Fibroblast of peridontal ligament (primary cell): Measurements from ENCODE around the gene LMX1B.

Source experiments
- DNase-seq: peaks from one replicate; pipeline ENCODE4 v3.0.0-alpha.2; 2010; ENCODE audit errors: extremely low read depth

Gene LMX1B

DNA sequence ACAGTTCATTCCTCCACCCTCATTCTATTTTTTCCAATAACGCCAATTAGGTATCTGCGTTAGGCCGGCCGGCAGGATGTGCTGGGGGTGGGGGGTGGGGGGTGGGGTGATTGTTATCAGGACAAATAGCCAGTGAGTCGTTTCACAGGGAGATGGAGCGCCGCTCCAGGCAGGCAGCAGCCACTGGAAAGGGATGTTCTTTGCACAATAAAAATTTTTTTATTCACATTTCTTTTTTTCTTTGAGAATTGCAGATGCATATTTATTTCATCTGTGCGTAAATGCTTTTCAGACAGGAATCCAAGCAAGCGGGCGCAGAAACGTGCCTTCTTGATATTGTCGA, 4.1 kb downstream of the LMX1B start:
- no peak for DNase-seq

DNA sequence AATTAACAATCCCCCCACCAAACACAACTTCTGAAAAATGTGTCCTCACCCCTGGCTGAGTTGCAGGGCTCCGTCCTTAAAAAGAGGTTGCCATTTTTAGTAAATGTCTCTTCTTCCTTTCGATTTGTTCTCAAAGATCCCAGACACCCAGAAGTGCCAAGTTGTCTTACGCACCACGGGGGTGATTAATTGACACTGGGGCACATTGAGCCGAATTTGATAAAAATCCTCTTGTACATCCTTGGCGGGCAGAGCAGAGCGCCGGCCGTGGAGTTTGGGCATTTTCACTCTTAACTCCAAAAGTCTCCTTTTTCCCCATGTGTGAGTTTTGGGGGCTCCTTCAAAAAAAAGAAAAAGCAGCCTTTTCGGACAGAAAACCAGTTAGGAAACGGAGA, 4.5 kb downstream of the LMX1B start:
- no peak for DNase-seq

DNA sequence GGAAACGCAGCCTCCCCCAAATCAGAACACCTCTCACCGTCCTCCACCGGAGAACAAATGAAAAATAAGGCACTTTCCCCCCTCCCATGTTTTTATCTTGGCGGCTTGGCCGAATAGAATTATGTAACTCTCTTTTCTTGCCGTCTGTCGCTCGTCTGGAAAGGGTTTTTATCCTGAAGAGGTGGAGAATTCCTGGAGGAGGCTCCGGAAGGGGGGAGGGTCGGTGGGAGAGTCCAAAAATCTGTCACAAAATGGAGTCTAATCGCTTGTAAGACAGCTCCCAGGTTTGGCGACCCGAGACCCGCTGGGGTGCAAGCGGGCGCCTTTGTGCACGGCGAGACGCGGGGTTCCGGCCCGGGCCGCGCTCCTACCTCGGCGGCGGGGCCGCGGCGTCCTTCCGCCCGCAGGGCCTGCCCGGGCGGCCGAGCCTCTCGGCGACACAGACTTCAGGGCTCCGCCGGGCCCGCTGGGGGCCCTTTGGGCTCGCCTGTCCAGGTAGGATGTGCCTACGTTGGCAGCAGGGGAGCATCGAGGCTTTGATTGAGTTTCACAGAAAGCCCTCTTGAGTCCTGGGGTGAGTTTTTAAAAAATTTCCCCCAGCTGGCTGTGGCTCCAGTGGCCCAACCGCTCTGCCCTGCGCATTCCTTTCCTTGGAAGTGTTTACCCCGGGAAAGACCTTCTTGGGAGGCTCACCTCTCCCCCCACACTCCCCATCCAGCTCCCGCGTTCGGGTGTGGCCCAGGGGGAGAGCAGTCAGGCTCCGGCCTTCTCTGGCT, 5.0 kb downstream of the LMX1B start:
- no peak for DNase-seq

DNA sequence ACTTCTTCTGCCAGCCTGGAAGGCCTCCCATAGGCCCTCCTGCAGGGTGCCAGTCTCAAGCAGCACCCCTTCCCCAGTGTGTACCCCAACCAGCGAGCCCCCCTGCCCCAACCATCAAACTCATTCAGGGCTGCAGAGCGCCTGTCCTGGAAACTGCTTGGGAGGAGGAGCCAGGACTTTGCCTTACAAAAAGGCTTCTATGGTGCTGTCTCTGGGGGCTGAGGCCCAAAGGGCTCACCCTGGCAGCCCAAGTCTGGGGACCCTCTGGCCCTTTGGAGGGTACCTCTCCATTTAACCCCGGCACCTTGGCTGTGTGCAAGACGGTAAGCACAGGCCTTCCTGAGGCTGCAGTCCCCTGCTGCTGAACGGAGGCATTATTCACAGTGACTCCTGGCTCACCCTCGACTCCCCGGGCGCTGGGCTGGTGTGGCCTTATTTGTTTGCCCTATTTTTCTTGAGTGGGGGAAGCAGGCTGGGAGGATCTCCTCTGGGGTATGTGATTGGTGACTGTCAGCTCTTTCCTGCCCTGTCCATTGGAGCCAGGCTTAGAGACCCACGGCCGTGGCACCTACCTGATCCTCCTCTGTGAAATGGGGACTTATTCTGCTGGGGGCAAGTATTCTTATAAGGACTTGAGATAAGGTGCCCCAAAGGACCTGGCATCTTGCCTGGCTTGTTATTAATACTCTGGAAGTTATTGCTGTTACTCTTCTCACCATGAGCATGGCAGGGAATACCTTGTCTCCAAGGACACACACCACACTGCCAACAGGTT, 5.8 kb downstream of the LMX1B start:
- no peak for DNase-seq

DNA sequence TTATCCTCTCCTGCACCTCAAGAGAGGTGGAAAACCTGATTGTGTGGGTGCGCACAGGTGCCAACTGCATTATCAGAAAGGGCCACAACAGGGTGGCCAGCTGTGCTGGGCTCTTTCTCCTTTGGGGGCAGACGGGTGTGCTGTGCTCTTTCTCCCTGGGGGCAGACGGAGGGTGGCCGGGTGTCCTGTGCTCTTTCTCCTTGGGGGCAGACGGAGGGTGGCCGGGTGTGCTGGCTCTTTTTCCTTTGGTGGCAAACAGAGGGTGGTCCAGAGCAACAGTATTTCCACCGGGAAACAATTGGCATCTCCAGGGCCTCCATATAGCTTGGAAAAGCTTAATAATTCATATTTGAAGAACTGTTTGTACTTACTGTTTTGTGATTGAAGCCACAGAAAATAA, 6.8 kb downstream of the LMX1B start:
- no peak for DNase-seq

DNA sequence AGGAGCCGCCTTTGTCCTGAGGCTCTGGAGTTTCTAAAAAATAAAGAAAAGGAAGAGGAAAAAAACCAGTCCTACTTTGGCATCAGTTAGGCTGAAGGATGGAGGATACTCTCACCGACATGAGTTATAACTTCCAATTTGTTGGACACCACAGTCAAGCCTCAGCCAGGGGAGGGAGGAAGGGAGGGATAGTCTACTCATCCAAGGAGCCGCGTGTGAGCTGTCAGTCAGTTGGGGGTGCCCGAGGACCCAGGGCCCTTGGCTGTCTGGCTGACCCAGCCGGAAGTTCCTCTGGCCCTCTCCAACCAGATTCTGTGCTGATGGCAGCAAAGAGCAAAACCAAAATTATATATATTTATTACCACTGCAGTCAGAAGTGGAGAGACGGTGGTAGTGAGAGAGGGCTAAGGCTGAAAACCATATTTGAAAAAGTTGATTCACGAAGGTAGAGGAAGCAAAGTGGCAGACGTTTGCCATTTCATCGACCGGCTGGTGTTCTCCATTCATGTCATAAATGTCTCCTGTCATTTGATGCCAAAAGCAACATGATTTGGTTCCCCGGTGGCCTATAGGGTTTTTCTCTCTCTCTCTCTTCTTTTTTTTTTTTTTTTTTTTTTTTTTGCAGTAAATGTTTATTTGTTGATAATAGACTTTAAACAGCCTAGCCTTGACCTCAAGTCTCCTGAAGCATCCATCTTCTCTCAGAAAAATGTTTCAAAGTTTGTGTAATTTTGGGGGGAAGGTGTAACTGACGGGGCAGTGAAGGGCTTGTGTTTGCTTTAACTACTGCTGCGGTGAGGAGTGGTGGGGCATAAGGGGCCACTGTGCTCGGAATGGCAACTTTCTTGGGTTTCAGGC, 7.6 kb downstream of the LMX1B start:
- DNase-seq: no peak

DNA sequence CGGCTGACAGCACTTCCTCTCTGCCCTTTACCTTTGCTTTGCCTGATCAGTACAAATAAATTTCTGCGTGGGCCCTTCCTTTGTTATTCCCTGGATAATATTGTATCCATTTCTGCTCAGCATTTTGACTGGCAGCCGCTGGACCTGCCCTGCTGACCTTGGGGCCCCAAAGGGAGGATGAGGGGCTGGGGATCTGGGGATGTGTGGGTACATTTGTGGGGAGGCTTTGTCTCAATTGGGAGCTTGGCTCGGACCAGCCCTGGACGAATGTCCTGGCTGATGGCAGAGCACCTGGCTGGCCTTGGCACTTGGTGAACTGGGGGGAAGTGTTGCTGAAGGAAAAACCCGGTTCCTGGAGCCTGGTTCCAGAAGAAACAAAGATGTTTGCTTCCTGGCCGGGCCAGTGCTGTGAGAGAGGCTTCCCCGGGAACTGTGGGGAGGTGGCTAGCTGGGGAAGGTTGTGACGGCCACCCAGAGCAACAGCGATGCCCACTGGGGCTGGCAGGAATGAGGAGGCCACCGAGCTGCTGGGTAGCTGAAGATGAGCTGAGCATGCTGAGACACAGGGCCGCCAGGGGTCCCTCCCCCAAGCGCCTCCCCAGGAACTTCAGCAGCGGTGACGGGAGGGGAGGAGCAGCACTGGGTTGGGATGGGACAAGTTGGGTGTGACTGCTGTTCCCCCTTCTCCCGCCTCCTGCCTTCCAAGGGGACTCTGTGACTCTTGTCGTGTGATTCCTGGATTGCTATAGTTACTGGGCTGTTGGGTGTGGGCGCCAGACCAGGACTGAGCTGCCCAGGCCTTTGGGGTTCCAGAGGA, 8.4 kb downstream of the LMX1B start:
- DNase-seq: no peak

DNA sequence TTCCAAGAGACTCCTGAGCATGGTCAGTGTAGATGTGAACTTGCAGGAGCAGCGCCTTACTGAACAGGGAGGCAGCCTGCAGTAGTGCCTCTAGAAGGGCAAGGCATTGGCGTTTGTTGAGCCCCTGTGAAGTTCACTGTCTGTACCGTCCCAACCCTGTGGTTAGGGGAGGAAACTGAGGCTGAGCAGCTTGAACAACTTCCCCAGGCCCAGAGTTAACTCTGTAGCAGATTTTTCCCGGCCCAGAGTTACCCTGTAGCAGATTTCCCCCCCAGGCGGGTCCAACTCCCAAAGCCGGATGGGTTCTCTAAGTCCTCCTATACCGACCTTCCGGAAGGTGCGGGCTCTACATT, 9.6 kb downstream of the LMX1B start:
- no peak for DNase-seq

DNA sequence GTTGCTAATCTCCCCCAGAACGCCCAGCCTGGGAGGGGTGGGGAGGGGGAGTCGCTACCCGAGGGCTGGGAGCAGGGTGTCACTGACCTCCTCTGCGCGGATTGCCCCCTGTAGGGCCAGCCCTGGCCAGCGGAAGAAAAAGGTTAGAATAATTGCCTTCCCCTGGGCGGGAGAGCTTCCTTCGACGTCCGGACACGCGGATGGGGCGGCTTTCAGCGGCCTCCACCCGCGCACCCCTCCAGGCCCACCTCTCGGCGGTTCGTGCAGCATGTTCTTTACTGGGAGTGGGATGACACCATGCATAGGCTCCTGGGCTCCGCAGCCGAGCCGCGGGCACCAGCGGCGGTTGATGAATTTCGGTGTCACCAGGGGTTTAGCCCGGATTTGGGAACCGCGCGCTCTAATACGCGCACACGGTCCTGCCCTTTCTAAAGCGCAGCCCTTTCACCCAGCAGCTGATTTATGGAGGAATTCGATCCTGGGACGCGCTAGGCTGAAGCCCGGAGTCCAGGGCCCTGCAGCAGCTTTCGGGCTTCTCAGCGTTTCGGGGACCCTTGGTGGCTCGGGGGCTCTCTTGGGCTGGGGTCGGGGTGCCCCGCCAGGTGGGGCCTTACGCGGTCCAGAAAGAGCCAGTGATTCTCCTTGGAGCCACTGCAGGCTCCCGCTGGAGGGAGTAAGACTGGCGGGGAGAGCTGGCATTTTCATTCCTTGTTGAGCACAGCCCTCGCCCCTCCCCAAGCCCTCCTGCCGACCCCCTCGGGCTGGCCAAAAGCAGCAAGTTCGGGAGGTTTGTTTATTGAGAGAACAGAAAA, 10.1 kb downstream of the LMX1B start:
- no peak for DNase-seq

DNA sequence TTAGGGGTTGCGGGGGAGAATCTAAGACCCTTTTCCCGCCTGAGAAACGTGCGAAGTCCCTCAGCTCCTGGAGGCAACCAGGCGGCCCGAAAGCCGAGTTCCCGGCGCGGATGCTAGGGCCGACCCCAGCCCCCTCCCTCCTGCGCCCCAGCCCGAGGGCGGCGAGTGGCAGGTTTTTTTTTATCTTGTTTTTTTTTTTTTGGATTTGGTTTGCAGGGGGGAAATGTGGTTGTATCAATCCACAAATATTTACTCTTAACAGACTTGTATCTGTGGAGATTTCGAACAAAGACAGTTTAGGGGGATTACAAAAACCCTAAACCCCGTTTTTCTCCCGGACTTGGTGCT, 10.7 kb downstream of the LMX1B start:
- no peak for DNase-seq

DNA sequence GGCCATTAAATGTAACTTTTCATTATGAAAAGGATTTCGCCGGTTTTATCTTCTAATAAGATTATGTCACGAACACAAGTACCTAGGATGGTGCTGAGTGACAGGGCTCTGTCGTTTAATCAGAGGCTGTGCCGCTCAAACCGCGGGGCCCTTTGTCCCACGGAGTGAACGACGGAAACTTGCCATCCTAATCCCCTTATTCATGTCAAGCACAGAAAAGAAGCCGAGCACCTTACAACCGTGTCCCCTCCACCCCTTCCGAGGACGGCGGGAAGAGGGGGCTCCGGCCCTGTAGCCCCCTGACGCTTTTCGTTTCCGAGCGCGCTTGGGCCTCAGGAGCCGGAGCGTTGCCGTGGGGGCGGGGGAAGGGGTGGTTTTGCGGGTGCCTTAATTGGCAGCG, 11.2 kb downstream of the LMX1B start:
- no peak for DNase-seq

DNA sequence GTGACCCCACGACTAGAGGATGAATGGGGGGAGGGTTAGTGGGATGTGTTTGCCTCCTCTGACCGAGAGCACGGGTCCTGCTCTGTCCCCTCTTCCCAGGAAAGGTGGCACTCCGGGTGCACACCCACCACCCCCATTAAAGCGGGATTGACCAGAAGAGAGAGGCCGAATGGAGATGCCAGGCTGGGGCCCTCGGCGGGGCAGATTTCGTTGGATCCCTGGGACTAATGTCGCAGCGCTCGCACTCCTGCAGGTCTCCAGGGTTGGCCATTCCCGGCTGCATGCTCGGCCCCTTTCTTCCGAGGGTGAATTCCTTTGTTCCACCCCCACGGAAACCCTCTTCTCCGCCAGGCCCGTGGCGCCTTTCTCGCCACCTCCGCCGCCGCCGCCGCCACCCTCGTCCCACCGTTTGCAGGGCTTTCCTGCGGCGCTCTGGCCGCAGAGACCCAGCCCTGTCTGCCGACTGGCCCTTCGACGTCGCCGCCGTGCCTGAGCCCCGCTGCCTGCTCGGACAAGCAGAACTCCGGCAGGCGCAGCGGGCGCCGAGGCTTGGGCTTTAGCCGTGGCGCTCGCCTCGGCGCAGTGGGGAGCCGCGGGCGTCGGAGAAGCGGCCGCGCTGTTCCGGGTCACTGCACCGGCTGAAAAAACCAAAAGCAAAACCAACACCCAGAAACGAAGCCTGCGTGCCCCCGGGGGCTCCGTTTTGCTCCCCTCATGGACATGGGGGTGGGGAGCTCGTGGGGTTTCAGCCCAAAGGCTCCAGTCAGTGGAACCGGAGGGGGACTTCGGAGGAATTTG, 11.8 kb downstream of the LMX1B start:
- no peak for DNase-seq

DNA sequence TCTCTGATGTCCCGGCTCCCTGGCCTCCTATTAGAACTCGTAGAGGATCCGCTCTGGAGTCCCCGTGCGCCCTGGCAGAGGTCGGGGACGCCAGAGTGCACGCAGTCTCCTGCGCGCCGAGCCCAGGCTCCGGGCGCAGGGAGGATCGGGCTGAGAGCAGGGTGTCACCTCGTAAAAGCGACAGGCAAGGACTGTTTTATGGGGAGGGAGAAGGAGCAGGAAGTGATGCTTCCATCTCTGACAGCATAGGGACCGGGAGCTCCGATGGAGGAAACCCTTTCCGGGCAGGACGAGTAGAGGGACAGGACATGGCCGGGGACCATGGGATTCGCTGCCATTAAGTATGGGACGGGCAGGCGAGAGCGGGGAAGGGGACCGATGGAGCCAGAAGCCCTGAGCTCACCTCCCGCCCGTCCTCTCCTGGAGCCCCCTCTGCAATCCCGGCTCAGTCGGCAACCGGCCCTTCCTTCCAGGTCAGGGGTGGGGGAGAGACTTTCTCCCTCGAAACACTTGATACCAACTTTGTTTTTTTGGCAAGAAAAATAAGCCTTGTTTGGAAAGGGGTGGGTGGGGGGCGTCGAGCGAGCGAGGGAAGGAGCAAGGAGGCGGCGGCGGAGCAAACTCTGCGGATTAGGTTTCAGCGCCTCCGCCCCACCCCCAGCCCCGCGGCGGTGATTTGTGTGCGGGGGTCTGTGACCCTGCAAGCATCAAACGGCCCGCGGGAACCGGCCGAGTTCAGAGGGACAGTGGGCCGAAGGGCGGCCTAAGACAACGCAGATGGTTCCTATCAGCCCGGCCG, 12.6 kb downstream of the LMX1B start:
- no peak for DNase-seq

DNA sequence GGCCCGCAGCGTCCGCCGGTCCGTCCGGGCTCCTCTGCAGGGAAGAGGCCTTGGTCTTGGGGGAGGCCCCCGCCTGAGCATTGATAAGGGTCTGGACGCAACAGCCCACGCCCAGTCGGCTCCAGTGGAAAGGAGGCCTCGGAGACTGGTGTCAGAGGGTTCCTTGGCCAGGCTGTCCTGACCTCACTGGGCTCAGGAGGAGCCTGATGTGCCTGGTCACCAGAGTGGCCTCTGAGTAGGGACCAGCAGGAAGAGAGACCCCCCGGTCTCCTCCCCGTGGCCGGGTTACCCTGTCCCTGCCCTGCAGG, 13.2 kb downstream of the LMX1B start:
- DNase-seq: no peak

DNA sequence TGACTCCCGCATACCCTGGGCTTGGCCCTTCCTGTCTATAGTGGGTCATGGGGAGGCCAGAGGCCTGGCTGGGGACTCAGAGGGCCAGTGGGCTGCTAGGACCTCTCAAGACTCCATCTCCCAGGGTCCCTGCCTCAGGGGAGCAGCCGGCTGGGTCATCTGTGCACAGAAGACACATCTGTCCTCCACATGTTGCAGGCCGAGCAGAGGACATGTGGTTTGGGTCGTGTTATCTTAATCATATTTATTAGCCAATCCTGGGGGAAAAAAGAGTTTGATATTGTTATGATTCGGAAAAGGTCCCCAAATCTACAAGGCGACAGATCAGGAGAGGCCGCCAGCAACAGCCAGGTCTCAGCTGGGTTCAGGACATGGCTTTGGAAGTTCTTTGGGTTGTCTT, 14.4 kb downstream of the LMX1B start:
- DNase-seq: no peak

DNA sequence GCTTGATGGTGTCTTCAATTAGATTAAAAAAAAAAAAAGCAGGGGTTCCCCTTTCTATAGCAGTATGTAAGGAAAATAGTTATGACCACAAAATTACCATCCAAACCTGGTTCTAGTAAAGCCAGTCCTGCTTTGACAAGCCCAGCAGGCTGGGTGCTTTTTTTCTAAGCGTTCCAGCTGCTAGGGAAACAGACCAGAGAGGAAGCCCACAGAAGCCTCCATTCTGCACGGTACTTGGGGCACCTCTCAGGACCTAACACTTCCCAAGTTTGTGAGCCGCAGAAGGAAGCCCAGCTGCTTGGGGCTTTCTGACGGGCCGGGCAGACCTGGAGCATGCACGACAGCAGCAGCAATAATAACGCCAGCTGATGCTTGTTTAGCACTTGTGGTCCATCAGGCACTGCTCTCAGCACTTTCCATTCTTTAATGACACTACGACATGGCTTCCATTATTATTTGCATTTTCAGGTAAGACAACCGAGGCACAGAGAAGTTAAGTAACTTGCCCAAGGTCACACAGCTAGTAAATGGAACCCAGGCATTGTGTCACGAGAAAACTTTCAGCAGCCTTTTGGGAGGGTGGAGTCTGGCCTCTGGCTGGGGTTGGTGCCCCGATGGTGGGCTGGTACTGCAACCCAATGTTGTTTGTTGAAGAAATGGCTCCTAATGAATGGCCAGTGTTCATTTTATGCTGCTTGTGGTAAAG, 15.4 kb downstream of the LMX1B start:
- DNase-seq: no peak

DNA sequence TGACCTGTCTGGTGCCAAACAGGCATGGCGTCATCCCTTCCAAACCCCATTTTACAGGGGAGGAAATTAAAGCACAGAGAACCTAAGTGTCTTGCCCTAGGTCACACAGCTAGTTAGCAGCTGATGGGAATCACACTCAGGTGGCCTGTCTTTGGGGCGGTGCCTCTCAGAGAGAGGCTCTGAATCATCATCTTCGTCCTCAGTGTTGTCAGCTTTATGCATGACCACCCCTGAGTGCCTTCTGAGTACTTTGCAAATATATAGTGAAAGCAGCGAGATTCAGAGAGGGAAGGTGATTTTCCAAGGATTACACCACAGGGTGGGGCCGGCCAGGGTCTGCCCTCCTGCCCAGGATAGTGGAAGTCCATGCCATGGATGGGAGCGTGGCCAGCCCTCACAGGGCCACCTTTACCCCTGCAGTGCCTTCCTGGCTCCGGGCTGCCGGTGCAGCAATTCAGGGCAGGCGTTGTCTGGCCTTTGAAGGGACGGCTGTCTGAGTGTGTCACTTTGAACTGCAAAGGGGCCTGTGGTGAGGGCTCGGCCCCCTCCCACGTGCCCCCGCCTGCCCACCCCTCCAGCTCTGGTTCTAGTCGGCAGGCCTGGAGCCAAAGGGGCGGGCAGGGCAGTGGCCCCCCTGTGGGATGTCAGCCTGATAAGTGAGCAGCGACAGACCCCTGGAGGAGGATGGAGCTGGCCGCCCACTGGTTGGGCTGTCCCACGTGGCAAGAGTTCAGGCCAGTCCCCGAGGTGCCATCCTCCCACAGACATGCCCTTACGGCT, 16.9 kb downstream of the LMX1B start:
- no peak for DNase-seq

DNA sequence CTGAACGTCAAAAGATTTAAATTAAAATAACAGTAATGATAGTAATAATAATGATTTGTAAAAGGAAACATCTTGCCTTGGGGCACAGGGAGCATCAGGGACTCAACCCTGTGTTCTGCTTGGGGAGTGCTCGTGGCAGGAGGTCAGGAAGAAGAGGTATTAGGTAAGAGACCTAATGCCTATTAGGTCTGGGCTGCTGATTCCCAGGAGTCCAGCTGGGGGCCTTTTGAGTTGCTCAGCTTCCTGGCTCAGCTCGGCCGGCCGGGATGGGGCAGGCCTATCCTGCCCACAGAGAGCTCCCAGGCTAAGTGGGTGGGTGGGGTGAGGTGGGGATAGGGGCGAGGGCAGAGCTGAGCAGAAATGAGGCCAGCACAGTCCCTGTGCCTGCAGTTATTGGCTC, 17.5 kb downstream of the LMX1B start:
- DNase-seq: no peak
